ENCODE data around the gene PARS2. TPM values are rescaled to one million over a fixed set of nuclear protein-coding genes. Genes with fewer than 3 reads are reported as not detected.

Gene PARS2
- total RNA-seq, 1 experiment from 2014 or later: 10.2 TPM

DNA sequence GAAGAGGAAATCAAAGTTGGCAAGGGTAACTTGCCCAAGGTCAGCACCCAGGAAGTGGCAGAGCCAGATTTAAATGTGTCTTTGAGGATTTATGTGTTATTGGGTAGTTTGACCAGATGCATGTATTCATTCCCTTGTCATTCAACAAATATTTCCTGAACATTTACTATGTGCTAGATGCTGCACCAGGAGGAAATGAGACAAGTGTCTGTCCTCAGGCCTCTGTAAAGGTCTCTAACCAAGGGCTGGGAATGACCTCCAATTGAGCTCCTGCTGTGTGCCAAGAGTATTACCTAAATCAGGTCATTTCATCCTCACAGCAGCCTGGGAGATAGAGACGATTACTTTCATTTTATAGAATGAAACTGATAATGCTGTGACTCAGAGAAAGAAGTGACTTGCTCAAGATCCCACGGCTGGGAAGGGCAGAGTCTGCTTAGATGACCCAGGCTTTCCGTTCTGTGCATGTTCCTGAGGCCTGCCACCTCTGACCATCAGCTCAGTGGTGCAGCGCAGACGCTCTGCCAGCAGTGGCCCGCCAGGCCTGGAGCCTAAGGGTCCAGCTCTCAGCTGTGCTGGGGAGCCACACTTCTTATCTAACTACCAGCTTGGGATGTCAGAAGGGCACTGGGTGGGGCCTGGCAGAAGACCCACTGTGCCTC, 40.3 kb upstream of the PARS2 start:
- Histone ChIP-seq H3K14ac (ENCODE audit: insufficient read depth, low read length) (no peak overlapping the region), H3K4me2 (ENCODE audit: insufficient read depth, insufficient read length, low read length) (no peak overlapping the region), H3T11ph (ENCODE audit: low read length) (no peak overlapping the region), H3K23me2 (ENCODE audit: insufficient read length, low read depth, low read length, poor library complexity, severe bottlenecking) (no peaks in the 10 kb centered on the region), H3K56ac (ENCODE audit: insufficient read length, low read depth, low read length) (no peak overlapping the region), H2BK12ac (ENCODE audit: insufficient read length, low read depth, low read length) (no peak overlapping the region), H3K4me1 (ENCODE audit: insufficient read depth, low read length) (no peaks in the 10 kb centered on the region), H2BK5ac (ENCODE audit: insufficient read length, low read length) (no peak overlapping the region), H3K79me2 (ENCODE audit: insufficient read depth, low read length) (no peaks in the 10 kb centered on the region), H2AFZ (ENCODE audit: low read length) (no peak overlapping the region), H2BK15ac (ENCODE audit: low read depth, low read length) (no peak overlapping the region), H3K27ac (ENCODE audit: insufficient read length, low read depth, low read length) (no peak overlapping the region), H3K23ac (ENCODE audit: insufficient read length, low read depth, low read length) (no peak overlapping the region), H2BK120ac (ENCODE audit: low read depth, low read length, poor library complexity, severe bottlenecking) (no peak overlapping the region), H4K5ac (ENCODE audit: insufficient read length, low read depth, low read length) (no peak overlapping the region), H3K18ac (ENCODE audit: insufficient read length, low read depth, low read length) (no peak overlapping the region), H4K8ac (replicated peaks; ENCODE audit: insufficient read length, low read depth, low read length) (no peak overlapping the region), H3K9me3 (ENCODE audit: control insufficient read depth, low read depth, low read length) (no peaks in the 10 kb centered on the region), H3K9ac (ENCODE audit: extremely low read depth, insufficient read length, low read length) (no peak overlapping the region), H2AK5ac (ENCODE audit: insufficient read length, low read length) (no peak overlapping the region), H3K79me1 (ENCODE audit: insufficient read depth, low read depth, low read length, poor library complexity, severe bottlenecking) (no peaks in the 10 kb centered on the region), H4K91ac (ENCODE audit: insufficient read length, low read depth, low read length) (no peak overlapping the region), H4K20me1 (ENCODE audit: control insufficient read depth, insufficient read depth, insufficient read length) (no peaks in the 10 kb centered on the region), H2BK20ac (ENCODE audit: low read depth, low read length, poor library complexity, severe bottlenecking) (no peak overlapping the region), H3K27me3 (ENCODE audit: insufficient read depth, low read length) (no peaks in the 10 kb centered on the region; the same call in 1 of the 2 replicates), H3K4ac (ENCODE audit: low read depth, low read length) (no peak overlapping the region)
- H3K27me3 Mint-ChIP-seq (ENCODE audit: low read depth): peaks cover 32% of the 10 kb centered on the region
- H3K4me3 Mint-ChIP-seq: no peak overlapping the region
- H3K9me3 Mint-ChIP-seq: no peaks in the 10 kb centered on the region
- no peak overlapping the region for H3K27ac Mint-ChIP-seq
- no peak for TF ChIP-seq CTCF (conservative IDR thresholded peaks at IDR 0.05)
- peak; percentile 20 for DNase-seq
- H3K4me1 Mint-ChIP-seq: peaks cover 6 to 10% of the 10 kb centered on the region in 2 experiments
- H3K36me3 Mint-ChIP-seq (ENCODE audit: insufficient read depth in 1 of 3, low read depth in 3 of 3): no peaks in the 10 kb centered on the region
- WGBS (ENCODE audit: extremely low coverage, insufficient read length, low lambda C conversion rate): no CpG with 5 or more reads among the region's 6 CpGs
